ENCODE results near the gene ICE2.

The ICE2 gene, protein sequence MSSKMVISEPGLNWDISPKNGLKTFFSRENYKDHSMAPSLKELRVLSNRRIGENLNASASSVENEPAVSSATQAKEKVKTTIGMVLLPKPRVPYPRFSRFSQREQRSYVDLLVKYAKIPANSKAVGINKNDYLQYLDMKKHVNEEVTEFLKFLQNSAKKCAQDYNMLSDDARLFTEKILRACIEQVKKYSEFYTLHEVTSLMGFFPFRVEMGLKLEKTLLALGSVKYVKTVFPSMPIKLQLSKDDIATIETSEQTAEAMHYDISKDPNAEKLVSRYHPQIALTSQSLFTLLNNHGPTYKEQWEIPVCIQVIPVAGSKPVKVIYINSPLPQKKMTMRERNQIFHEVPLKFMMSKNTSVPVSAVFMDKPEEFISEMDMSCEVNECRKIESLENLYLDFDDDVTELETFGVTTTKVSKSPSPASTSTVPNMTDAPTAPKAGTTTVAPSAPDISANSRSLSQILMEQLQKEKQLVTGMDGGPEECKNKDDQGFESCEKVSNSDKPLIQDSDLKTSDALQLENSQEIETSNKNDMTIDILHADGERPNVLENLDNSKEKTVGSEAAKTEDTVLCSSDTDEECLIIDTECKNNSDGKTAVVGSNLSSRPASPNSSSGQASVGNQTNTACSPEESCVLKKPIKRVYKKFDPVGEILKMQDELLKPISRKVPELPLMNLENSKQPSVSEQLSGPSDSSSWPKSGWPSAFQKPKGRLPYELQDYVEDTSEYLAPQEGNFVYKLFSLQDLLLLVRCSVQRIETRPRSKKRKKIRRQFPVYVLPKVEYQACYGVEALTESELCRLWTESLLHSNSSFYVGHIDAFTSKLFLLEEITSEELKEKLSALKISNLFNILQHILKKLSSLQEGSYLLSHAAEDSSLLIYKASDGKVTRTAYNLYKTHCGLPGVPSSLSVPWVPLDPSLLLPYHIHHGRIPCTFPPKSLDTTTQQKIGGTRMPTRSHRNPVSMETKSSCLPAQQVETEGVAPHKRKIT

GRCh38 chr15:60478566-60479360 lies at the start of gene ICE2:
Gene ICE2 (minus strand): TSS chr15:60479142. CDS start chr15:60477977, 1,165 bp downstream.
- no peaks in the 10 kb centered on the region for H3K27me3 Mint-ChIP-seq
- DNase-seq: peak; percentile 98
- H3K4me1 Mint-ChIP-seq: peaks cover 57% of the 10 kb centered on the region
- H3K27ac Mint-ChIP-seq: peak within 1 kb of the TSS; percentile 92
- CTCF ChIA-PET: interaction anchor here (0.7 to 1.1 kb wide), 2 partner anchors 30 to 42 kb away, joined by 3 read pairs; no protein-coding TSS in a partner anchor
- peak within 1 kb of the TSS; percentile 85 for H3K4me3 Mint-ChIP-seq
- H3K9me3 Mint-ChIP-seq: no peaks in the 10 kb centered on the region
- H3K36me3 Mint-ChIP-seq: peaks cover 28% of the 10 kb centered on the region

- DNase-seq: no peak
- H3K4me3 Mint-ChIP-seq: no peak overlapping the region
- H3K9me3 Mint-ChIP-seq: no peaks in the 10 kb centered on the region
- H3K36me3 Mint-ChIP-seq: peaks cover 36% of the 10 kb centered on the region
- CTCF ChIA-PET: interaction anchor here (1.4 kb wide), 1 partner anchor 404 kb away, joined by 3 read pairs; no protein-coding TSS in a partner anchor
- no peaks in the 10 kb centered on the region for H3K27me3 Mint-ChIP-seq
- no peak overlapping the region for H3K27ac Mint-ChIP-seq
- H3K4me1 Mint-ChIP-seq: peaks cover 11% of the 10 kb centered on the region
These were observed 49.6 kb upstream of the ICE2 start for GRCh38 chr15:60528530-60528929.

GRCh38 chr15:60527456-60527855 lies 48.5 kb upstream of the ICE2 start:
- H3K36me3 Mint-ChIP-seq: peaks cover 38% of the 10 kb centered on the region
- H3K4me1 Mint-ChIP-seq: peaks cover 10% of the 10 kb centered on the region
- CTCF ChIA-PET: no interaction called here
- H3K27me3 Mint-ChIP-seq: no peaks in the 10 kb centered on the region
- H3K27ac Mint-ChIP-seq: no peak overlapping the region
- no peak overlapping the region for H3K4me3 Mint-ChIP-seq
- H3K9me3 Mint-ChIP-seq: no peaks in the 10 kb centered on the region
- no peak for DNase-seq

DNA sequence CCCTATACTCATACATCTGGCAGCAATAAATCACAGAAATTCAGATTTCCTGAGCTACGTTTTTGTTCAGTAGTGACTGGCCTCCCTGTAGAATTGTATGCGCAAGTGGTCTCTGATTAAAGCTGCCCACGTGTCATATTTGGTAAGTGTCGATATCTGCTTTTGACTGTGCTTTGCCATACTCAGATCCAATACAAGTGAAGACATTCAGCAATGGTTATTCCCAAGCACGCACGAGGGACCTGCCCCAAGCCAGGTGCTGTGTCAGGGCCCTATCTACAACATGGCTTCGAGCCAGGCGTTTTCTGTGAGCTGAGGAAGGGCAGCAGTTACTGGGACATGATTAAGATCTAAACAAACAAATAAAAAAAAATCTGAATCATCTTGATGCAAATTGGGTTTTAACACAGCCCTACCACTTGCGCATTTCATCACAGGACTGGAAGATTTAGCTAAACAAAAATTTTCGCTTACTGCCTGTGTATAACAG lies 47.2 kb upstream of the ICE2 start:
- Mint-ChIP-seq H3K4me1 (peaks cover 14% of the 10 kb centered on the region), H3K9me3 (no peaks in the 10 kb centered on the region), H3K27ac (no peak overlapping the region), H3K4me3 (no peak overlapping the region), H3K27me3 (no peaks in the 10 kb centered on the region), H3K36me3 (peaks cover 38% of the 10 kb centered on the region)
- DNase-seq: no peak
- CTCF ChIA-PET: interaction anchor here (0.6 to 1.0 kb wide), 2 partner anchors 166 to 167 kb away, joined by 3 read pairs; no protein-coding TSS in a partner anchor

DNA sequence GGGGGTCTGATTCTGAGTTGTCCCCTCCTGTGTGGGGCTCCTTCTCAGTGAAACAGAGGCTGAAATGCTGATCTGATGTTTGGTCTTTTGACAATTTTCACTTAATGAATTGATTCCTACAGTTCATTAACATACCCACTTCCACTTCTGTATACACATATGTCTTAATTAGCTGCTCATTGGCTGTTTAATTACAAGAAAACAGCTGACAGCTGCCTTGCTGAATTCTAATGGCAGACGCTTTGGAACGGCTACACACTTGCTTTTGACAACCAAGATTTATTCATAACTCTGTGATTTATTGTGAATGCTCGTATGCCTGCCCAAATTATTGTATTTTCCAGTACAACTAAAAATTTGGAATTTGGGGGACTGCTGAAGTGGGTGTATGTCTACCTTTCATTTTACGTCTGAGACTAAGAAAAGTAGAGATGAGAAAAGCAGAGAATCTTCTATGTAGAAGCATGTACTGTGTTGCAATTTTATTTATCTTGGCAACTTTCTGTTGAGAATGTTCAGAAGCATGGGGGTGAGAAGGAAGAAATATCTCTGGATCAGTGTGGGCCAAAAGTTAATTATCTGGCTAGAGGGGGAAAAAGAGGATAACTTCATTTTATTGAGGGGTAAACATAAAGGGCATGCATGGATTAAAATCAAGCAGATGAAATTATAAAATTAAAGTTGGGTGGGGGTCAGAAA lies 46.5 kb upstream of the ICE2 start:
- H3K4me3 Mint-ChIP-seq: no peak overlapping the region
- peaks cover 19% of the 10 kb centered on the region for H3K4me1 Mint-ChIP-seq
- no peaks in the 10 kb centered on the region for H3K27me3 Mint-ChIP-seq
- H3K27ac Mint-ChIP-seq: peak overlapping the region; percentile 8
- no peak for DNase-seq
- H3K36me3 Mint-ChIP-seq: peaks cover 41% of the 10 kb centered on the region
- no peaks in the 10 kb centered on the region for H3K9me3 Mint-ChIP-seq
- CTCF ChIA-PET: no interaction called here

GRCh38 chr15:60523056-60523455 lies 44.1 kb upstream of the ICE2 start:
- no peak for DNase-seq

DNA sequence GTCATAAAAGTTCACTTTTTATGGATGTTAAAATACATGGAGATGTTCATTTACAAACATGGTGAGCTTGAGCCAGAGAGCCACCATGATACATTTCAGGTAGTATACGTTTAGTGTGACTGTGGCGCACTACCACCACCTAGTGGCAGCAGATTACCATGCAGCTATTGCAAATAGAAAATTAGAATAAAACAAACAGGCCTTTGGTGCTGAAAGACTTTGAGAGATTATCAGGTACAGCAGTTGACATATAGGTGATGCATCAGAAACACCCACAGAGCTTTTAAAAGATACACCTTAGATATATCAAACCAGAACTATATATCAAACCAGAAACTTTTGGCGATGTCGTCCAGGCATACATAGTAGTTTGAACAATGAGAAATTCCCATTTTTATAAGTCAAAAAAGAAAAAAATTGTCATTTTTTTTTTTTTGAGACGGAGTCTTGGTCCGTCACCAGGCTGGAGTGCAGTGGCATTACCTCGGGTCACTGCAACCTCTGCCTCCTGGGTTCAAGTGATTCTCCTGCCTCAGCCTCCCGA lies 42.0 kb upstream of the ICE2 start:
- H3K27me3 Mint-ChIP-seq: no peaks in the 10 kb centered on the region
- H3K4me1 Mint-ChIP-seq: peaks cover 30% of the 10 kb centered on the region
- peak; percentile 87 for DNase-seq
- H3K9me3 Mint-ChIP-seq: no peaks in the 10 kb centered on the region
- peaks cover 27% of the 10 kb centered on the region for H3K36me3 Mint-ChIP-seq
- CTCF ChIA-PET: interaction anchor here (0.5 to 4.2 kb wide), 43 partner anchors 10 to 412 kb away, joined by 3 to 54 read pairs (median 4); no protein-coding TSS in a partner anchor
- H3K4me3 Mint-ChIP-seq: no peak overlapping the region
- peak overlapping the region; percentile 2 for H3K27ac Mint-ChIP-seq

More at GRCh38 chr15:60523056-60523455, 44.1 kb upstream of the ICE2 start:
- no peaks in the 10 kb centered on the region for H3K9me3 Mint-ChIP-seq
- peaks cover 37% of the 10 kb centered on the region for H3K36me3 Mint-ChIP-seq
- CTCF ChIA-PET: interaction anchor here (0.8 to 4.2 kb wide), 4 partner anchors 9 to 164 kb away, joined by 3 to 46 read pairs (median 3); no protein-coding TSS in a partner anchor
- H3K4me3 Mint-ChIP-seq: no peak overlapping the region
- H3K27ac Mint-ChIP-seq: no peak overlapping the region
- H3K27me3 Mint-ChIP-seq: no peaks in the 10 kb centered on the region
- H3K4me1 Mint-ChIP-seq: peaks cover 30% of the 10 kb centered on the region

DNA sequence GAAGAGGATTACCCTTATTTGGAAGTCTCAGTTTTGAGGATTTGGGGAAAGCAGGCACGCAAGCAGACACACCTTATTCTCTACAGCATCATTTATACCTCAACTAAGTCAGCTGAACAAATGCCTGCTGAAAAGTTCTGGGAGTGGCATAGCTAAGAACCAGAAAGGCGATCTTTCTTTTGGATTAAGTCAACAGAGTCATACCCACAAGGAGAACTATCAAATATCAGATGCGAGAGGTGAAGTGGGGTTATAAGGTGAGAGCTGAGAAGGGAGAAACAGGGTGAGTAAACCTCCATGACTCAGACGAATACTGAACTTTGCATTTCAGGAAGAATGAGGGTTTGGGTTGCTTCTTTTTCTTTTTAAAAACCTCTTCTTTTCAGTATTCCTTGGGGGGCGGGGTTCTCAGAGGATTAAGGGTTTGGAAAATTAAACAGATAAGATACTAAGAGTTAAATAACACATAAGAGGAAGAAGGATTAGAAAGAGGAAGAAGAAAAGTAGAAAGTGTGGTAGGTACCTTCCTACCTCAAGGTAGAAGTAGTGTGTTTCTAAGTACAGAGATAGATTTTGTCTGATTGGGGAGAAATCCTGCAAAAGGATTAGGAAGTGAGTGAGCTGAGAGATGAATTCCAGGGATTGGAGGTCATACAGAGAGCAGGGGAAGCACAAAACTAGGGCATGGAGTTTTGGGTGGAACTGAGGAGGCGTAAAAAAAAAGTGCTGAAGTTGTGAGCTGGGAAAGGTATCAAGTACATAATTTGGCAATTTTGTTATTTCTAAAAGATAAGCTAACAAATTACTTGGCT lies 41.3 kb upstream of the ICE2 start:
- H3K27ac Mint-ChIP-seq: peak overlapping the region; percentile 55
- peaks cover 21% of the 10 kb centered on the region for H3K36me3 Mint-ChIP-seq
- no peak for DNase-seq
- H3K4me1 Mint-ChIP-seq: peaks cover 30% of the 10 kb centered on the region
- no peaks in the 10 kb centered on the region for H3K9me3 Mint-ChIP-seq
- H3K4me3 Mint-ChIP-seq: no peak overlapping the region
- CTCF ChIA-PET: interaction anchor here (0.5 to 4.2 kb wide), 43 partner anchors 9 to 412 kb away, joined by 3 to 54 read pairs (median 4); no protein-coding TSS in a partner anchor
- no peaks in the 10 kb centered on the region for H3K27me3 Mint-ChIP-seq

DNA sequence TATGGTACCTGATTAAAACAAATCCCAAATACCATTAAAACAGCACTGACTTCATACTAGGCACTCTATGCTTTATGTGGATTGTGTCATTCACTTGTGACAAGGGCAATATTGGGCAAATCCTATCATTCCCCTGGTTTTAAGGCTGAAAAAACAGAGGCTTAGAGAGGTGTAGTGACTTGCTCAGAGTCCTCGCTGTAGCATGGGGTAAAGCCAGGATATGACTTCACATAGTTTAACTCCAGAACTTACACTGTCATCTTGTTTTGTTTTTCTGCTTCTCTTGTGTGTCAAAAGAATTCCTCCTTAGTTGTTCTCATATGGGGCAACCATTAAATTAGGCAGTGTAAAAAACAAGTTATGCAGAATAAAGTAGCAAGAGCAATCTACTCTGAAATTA lies 40.3 kb upstream of the ICE2 start:
- Mint-ChIP-seq H3K4me1 (peaks cover 30% of the 10 kb centered on the region), H3K27me3 (no peaks in the 10 kb centered on the region), H3K36me3 (peaks cover 20% of the 10 kb centered on the region), H3K27ac (no peak overlapping the region), H3K9me3 (no peaks in the 10 kb centered on the region), H3K4me3 (no peak overlapping the region)
- DNase-seq: no peak
- CTCF ChIA-PET: interaction anchor here (0.8 to 4.2 kb wide), 10 partner anchors 11 to 413 kb away, joined by 3 to 54 read pairs (median 11); no protein-coding TSS in a partner anchor

- Mint-ChIP-seq H3K4me1 (peaks cover 25% of the 10 kb centered on the region), H3K27ac (peak overlapping the region; percentile 62), H3K36me3 (peaks cover 23% of the 10 kb centered on the region), H3K27me3 (no peaks in the 10 kb centered on the region), H3K4me3 (no peak overlapping the region), H3K9me3 (no peaks in the 10 kb centered on the region)
- no peak for DNase-seq
- CTCF ChIA-PET: interaction anchor here (1.3 to 1.5 kb wide), 2 partner anchors 12 to 160 kb away, joined by 4 to 5 read pairs; no protein-coding TSS in a partner anchor
These were observed 39.6 kb upstream of the ICE2 start for GRCh38 chr15:60518511-60518910.

GRCh38 chr15:60514261-60514881 lies 35.4 kb upstream of the ICE2 start:
- no peak for DNase-seq
- no peaks in the 10 kb centered on the region for H3K9me3 Mint-ChIP-seq
- H3K27me3 Mint-ChIP-seq: no peaks in the 10 kb centered on the region
- H3K27ac Mint-ChIP-seq: peak overlapping the region; percentile 28
- CTCF ChIA-PET: no interaction called here
- no peak overlapping the region for H3K4me3 Mint-ChIP-seq
- peaks cover 23% of the 10 kb centered on the region for H3K4me1 Mint-ChIP-seq
- peaks cover 49% of the 10 kb centered on the region for H3K36me3 Mint-ChIP-seq
